ENCODE results near the gene KRT33B.

- no peak for TF ChIP-seq CTCF (conservative IDR thresholded peaks at IDR 0.05 in 1 of 2, IDR thresholded peaks at IDR 0.05 in 1 of 2; ENCODE audit: low read depth in 1 of 2, low read length in 2 of 2)
- TF ChIP-seq EZH2 (IDR thresholded peaks at IDR 0.05; ENCODE audit: low read length, missing control alignments): no peak
Measured at GRCh38 chr17:41325611-41326010, 44.0 kb downstream of the KRT33B start.
